GM21619 (cell line): ENCODE results near the gene TADA2A.

Experiments used
- ATAC-seq: cut with Tn5 transposase; IDR thresholded peaks from one replicate; pipeline ENCODE4 v1.9.1; 2021; ENCODE audit not compliant: unreplicated experiment

Gene TADA2A

DNA sequence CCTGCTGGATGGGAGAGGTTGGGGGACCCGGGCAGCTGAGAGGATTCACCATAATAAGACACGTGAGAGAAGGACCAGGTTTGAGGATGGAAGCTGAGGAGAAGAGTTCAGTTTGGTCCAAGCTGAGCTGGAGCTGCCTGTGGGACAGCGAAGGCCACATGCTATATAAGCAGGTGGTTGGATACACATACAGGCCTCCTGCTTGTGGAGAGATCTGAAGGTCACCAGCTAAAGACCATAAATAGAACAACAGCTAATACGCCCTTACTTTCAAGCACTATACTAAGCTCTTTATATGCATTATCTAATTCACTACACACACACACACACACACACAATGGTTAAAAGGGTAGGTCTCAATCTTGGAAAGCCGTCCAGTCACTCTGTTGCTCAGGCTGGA is 115.1 kb downstream of the TADA2A start:
- no peak for ATAC-seq

DNA sequence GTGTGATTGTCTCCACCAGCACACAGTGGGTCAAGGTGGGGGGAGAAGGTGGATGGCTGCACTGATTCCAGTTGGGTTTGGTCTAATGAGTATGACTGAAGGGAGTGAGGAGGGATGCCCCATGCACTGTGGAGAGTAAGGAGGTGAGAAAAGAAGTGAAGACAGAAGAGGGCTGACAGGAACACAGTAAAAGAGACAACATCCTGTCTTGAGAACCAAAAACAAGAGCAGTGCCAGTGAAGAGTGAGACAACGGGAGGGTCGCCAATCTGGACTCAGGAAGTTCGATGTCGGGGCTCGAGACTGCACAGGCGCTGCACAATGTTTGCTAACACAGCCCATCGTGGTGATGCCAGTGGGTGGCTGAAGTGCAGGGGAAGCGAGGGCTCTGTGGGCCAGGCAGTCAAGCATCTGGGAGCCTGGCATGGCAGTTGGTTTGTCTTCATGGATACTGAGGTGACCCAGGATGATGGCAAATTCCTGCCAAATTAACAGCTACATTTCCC is 117.1 kb downstream of the TADA2A start:
- ATAC-seq, result no peak

DNA sequence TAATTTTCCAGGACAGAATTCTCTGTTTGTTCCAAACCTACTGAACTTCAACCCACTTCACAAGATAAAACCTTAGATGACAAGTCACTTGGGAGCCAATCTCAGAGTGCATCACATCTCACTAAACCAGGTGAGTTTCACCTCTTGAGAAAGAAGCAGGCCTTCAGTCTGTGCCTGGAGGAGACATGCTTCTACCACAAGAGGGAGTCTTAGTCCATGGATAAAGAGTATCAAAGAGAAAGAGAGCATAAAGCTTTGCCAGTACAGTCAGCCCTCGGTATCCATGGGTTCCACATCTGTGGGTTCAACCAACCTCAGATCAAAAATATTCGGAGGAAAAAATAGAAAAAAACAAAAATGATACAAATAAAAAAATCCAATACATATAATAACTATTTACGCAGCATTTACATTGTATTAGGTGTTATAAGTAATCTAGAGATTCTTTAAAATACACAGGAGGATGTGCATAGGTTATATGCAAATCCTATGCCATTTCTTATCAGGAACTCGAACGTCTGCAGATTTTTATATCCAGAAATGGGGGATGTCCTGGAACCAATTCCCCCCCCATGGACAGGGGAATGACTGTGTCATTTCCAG is 120.7 kb downstream of the TADA2A start:
- ATAC-seq, result no peak
